Parathyroid adenoma (tissue), 2 donors: Measurements from ENCODE around the gene SVOP.
"Not testable (repeated sequence)": the region's sequence is repeated elsewhere in the genome, so short reads cannot be mapped to it uniquely, and the experiment has no call there.

Experiments
- H2AFZ ChIP-seq: fragments of 300-600 bp; sonication (generic); one replicate; pipeline ENCODE4 v1.7.0; 2017; ENCODE audit warnings: antibody characterized with exemption, mild to moderate bottlenecking
- H3K27ac ChIP-seq: fragments of 300-600 bp; sonication (generic); one replicate; pipeline ENCODE4 v1.7.0; 2017
- H3K27me3 ChIP-seq: fragments of 300-600 bp; sonication (generic); one replicate; pipeline ENCODE4 v1.7.0; 2017; ENCODE audit warnings: low read length; ENCODE audit not compliant: control insufficient read depth, insufficient read depth
- H3K36me3 ChIP-seq: fragments of 300-600 bp; sonication (generic); one replicate; pipeline ENCODE4 v1.7.0; 2017; ENCODE audit warnings: low read length; ENCODE audit not compliant: control insufficient read depth, insufficient read depth
- H3K4me1 ChIP-seq: fragments of 300-600 bp; sonication (generic); one replicate; pipeline ENCODE4 v1.7.0; 2017; ENCODE audit warnings: control low read depth
- H3K4me2 ChIP-seq: fragments of 300-600 bp; sonication (generic); one replicate; pipeline ENCODE4 v1.7.0; 2017; ENCODE audit warnings: low read length
- H3K4me3 ChIP-seq: fragments of 300-600 bp; sonication (generic); one replicate; pipeline ENCODE4 v1.7.0; 2017; ENCODE audit warnings: low read depth, low read length
- H3K79me2 ChIP-seq: fragments of 300-600 bp; sonication (generic); one replicate; pipeline ENCODE4 v1.7.0; 2017; ENCODE audit warnings: control low read depth
- H3K9ac ChIP-seq: fragments of 300-600 bp; sonication (generic); one replicate; pipeline ENCODE4 v1.7.0; 2017; ENCODE audit warnings: mild to moderate bottlenecking
- H3K9me3 ChIP-seq: fragments of 300-600 bp; sonication (generic); one replicate; pipeline ENCODE4 v1.7.0; 2017; ENCODE audit warnings: low read length; ENCODE audit not compliant: control insufficient read depth
- TF ChIP-seq, protein P1 (sequence below): fragments of 300-600 bp; sonication (generic); IDR thresholded peaks from one replicate; pipeline ENCODE4 v1.7.0; 2017; ENCODE audit warnings: antibody characterized with exemption, mild to moderate bottlenecking
- donor health status: primary hyperparathyroidism.

Gene SVOP

DNA sequence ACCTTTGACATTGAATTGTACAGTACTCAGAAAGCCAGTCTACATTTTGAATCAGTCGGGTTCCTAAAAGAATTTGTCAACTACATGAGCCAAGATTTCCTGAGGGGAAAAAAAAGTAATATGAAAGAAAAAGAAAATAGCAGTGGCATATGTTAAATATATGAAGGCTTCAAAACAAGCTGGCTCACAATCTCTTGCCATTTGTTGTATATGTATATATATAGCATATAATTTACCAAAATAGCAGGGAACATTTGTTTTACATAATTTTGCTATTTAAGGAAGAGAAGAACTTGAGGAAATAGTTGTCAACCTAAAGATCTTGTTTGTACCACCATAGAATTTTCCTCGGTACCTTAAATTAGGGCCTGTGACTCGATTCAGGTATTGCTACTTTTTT, 16.9 kb downstream of the SVOP start:
- no peaks in the 10 kb centered on the region for H3K4me1 ChIP-seq
- H3K79me2 ChIP-seq = no peaks in the 10 kb centered on the region
- H3K27me3 ChIP-seq = no peaks in the 10 kb centered on the region
- H2AFZ ChIP-seq = no peak overlapping the region
- no peaks in the 10 kb centered on the region for H3K9me3 ChIP-seq
- H3K4me3 ChIP-seq = no peak overlapping the region
- no peaks in the 10 kb centered on the region for H3K36me3 ChIP-seq
- TF ChIP-seq, protein P1, sequence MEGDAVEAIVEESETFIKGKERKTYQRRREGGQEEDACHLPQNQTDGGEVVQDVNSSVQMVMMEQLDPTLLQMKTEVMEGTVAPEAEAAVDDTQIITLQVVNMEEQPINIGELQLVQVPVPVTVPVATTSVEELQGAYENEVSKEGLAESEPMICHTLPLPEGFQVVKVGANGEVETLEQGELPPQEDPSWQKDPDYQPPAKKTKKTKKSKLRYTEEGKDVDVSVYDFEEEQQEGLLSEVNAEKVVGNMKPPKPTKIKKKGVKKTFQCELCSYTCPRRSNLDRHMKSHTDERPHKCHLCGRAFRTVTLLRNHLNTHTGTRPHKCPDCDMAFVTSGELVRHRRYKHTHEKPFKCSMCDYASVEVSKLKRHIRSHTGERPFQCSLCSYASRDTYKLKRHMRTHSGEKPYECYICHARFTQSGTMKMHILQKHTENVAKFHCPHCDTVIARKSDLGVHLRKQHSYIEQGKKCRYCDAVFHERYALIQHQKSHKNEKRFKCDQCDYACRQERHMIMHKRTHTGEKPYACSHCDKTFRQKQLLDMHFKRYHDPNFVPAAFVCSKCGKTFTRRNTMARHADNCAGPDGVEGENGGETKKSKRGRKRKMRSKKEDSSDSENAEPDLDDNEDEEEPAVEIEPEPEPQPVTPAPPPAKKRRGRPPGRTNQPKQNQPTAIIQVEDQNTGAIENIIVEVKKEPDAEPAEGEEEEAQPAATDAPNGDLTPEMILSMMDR = no peak
- no peak overlapping the region for H3K9ac ChIP-seq
- H3K27ac ChIP-seq = no peak overlapping the region
- no peak overlapping the region for H3K4me2 ChIP-seq

DNA sequence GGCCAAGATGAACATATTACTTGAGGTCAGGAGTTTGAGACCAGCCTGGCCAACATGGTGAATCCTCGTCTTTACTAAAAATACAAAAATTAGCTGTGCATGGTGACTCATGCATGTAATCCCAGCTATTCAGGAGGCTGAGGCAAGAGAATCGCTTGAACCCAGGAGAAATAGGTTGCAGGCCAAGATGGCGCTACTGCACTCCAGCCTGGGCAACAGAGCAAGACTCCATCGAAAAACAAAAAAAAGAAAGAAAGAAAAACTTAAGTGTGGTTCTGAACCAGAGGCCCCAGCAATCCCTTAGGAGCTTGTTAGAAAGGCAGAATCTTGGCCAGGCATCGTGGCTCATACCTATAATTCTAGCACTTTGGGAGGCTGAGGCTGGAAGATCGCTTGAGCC, 24.5 kb downstream of the SVOP start:
- Histone ChIP-seq H3K4me2 (no peak overlapping the region), H3K27me3 (no peaks in the 10 kb centered on the region), H3K27ac (no peak overlapping the region), H3K36me3 (no peaks in the 10 kb centered on the region), H3K9ac (no peak overlapping the region), H2AFZ (no peak overlapping the region), H3K79me2 (no peaks in the 10 kb centered on the region), H3K4me1 (no peaks in the 10 kb centered on the region), H3K9me3 (no peaks in the 10 kb centered on the region), H3K4me3 (no peak overlapping the region)
- TF ChIP-seq, protein P1 = no peak

DNA sequence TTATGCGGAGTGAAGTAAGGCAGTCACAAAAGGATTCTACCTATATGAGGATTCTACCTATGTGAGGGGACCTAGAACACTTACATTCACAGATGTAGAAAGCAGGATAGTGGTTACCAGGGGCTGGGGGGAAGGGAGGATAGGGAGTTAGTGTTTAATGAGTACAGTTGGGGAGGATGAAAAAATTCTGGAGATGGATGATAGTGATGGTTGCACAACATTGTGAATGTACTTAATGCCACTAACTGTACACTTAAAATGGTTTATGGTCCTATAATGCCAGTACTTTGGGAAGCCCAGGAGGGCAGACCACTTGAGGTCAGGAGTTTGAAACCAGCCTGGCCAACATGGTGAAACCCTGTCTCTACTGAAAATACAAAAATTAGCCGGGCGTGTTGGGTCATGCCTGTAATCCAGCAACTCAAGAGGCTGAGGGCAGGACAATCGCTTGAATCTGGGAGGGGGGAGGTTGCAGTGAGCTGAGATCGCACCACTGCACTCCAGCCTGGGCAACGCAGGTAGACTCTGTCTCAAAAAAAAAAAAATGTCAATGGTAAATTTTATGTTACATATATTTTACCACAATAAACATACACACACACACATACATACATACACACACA, 25.4 kb downstream of the SVOP start:
- Histone ChIP-seq H3K36me3 (no peaks in the 10 kb centered on the region), H3K9ac (no peak overlapping the region), H3K4me3 (no peak overlapping the region), H3K27me3 (no peaks in the 10 kb centered on the region), H3K4me1 (no peaks in the 10 kb centered on the region), H3K79me2 (no peaks in the 10 kb centered on the region), H3K27ac (no peak overlapping the region), H3K4me2 (no peak overlapping the region), H2AFZ (no peak overlapping the region), H3K9me3 (no peaks in the 10 kb centered on the region)
- TF ChIP-seq, protein P1 = no peak

DNA sequence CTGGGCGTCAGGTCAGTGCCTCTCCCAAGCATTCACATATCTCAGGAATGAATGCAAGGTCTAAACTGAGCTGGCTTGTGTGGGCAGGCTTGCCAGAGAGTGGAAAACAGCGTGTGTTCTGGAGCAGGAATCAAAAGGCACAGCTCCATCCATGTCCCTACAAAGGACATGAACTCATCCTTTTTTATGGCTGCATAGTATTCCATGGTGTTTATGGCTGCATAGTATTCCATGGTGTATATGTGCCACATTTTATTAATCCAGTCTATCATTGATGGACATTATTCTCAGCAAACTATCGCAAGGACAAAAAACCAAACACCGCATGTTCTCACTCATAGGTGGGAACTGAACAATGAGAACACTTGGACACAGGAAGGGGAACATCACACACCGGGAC, 30.8 kb downstream of the SVOP start:
- not testable (repeated sequence) for H2AFZ ChIP-seq, H3K4me1 ChIP-seq, H3K27ac ChIP-seq, H3K9ac ChIP-seq, H3K9me3 ChIP-seq, H3K79me2 ChIP-seq, H3K27me3 ChIP-seq, H3K36me3 ChIP-seq, H3K4me2 ChIP-seq, H3K4me3 ChIP-seq

DNA sequence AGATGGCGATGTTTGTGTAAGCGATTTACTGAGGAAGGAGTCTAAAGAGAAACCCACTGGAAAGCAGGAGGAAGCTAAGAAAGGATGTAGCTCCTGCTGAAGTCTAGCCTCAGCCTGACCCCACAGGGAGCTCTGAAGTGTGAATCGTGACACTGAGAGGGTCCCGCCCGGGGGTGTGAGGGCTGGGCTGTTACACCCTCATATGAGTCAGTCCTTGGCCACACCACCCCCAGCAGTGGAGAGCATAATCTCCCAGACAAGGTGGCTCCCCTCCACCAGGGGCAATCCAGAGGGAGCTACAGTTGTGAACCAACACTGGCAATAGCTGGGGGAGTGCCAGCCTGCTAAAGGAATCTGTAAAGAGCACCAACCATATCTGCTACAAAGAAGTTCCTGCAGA, 31.5 kb downstream of the SVOP start:
- Histone ChIP-seq H3K79me2 (no peaks in the 10 kb centered on the region), H3K9me3 (no peaks in the 10 kb centered on the region), H3K27ac (no peak overlapping the region), H3K4me1 (no peaks in the 10 kb centered on the region), H3K36me3 (no peaks in the 10 kb centered on the region), H3K4me2 (no peak overlapping the region), H2AFZ (no peak overlapping the region), H3K27me3 (no peaks in the 10 kb centered on the region), H3K9ac (no peak overlapping the region), H3K4me3 (no peak overlapping the region)
- TF ChIP-seq, protein P1 = no peak
